HepG2 (cell line): ENCODE data around the gene FIBCD1. TPM values are rescaled to one million over a fixed set of nuclear protein-coding genes. Genes with fewer than 3 reads are reported as not detected.

ENCODE experiments used
- ATAC-seq: fragments of 200-7000 bp; cut with Tn5 transposase; 3 replicates; pipeline ENCODE4 v1.9.1; 2020; ENCODE audit warnings: mild to moderate bottlenecking, moderate library complexity
- BruUV-seq: library from RNA; stranded (reverse); fragments of 400-500 nt; replicated peaks from 2 replicates; lab custom pipeline; 2021; lab: Mats Ljungman, UMichigan
- CTCF ChIA-PET: fragments of 300-600 bp; formaldehyde crosslinking; extraction: SDS; loops from one replicate; lab custom pipeline; 2021; ENCODE audit warnings: low total read pairs, inconsistent platforms, low intra/inter-chr PET ratio; lab: Yijun Ruan, JAX
- POLR2A ChIA-PET: fragments of 350-600 bp; sonication (Branson Sonifier 250); formaldehyde crosslinking; loops from one replicate; lab custom pipeline; 2020; ENCODE audit warnings: antibody characterized with exemption, inconsistent platforms; lab: Yijun Ruan, JAX
- DNase-seq: peaks from one replicate; pipeline ENCODE4 v3.0.0-alpha.2; 2015; ENCODE audit warnings: low spot score
- FAIRE-seq: peaks from 3 replicates; lab custom pipeline; 2011; peaks lifted over from hg19 to GRCh38; lab: Jason Lieb, UNC
- H2AFZ ChIP-seq: one replicate; pipeline ENCODE4 v1.6.1; 2011; ENCODE audit warnings: low read length, inconsistent platforms
- H3K27ac ChIP-seq: fragments of 300-600 bp; 3 replicates; pipeline ENCODE4 v1.8.0; 2011; ENCODE audit warnings: mixed run types, mild to moderate bottlenecking, mixed read lengths, low read length, inconsistent platforms; ENCODE audit not compliant: insufficient read depth; ENCODE audit errors: extremely low read length
- H3K27me3 ChIP-seq, 2 experiments: fragments of 200-600 bp in 1 of 2; 2 replicates in 1 of 2; 3 replicates in 1 of 2; pipeline versions ENCODE4 v1.6.0 to v1.8.0; 2011; ENCODE audit warnings: low read length in 2 of 2, mild to moderate bottlenecking in 2 of 2, moderate library complexity in 2 of 2, inconsistent platforms in 1 of 2; ENCODE audit not compliant: insufficient read depth in 2 of 2, control insufficient read depth in 1 of 2
- H3K36me3 ChIP-seq, 2 experiments: fragments of 200-600 bp in 1 of 2; replicated peaks in 1 of 2; 2 replicates in 1 of 2; 3 replicates in 1 of 2; pipeline versions ENCODE4 v1.5.1 to v1.8.0; 2011; ENCODE audit warnings: low read length in 2 of 2, inconsistent platforms in 1 of 2; ENCODE audit not compliant: insufficient read depth in 2 of 2, control insufficient read depth in 1 of 2
- H3K4me1 ChIP-seq: 2 replicates; pipeline ENCODE4 v1.5.1; 2012; ENCODE audit warnings: low read length, inconsistent platforms; ENCODE audit not compliant: insufficient read depth
- H3K4me2 ChIP-seq: 2 replicates; pipeline ENCODE4 v1.6.0; 2011; ENCODE audit warnings: low read depth, low read length, inconsistent platforms
- H3K4me3 ChIP-seq, 3 experiments: fragments of 200-600 bp in 1 of 3; sonication (generic), shearing (Covaris generic) in 1 of 3; replicated peaks in 1 of 3; 2 replicates each; pipeline ENCODE4 v1.5.1; 2011 to 2016; ENCODE audit warnings: low read length in 3 of 3, inconsistent platforms in 2 of 3, low read depth in 2 of 3, mild to moderate bottlenecking in 2 of 3, control low read depth in 1 of 3, mixed read lengths in 1 of 3; ENCODE audit not compliant: insufficient read depth in 1 of 3
- H3K79me2 ChIP-seq: one replicate; pipeline ENCODE4 v1.6.1; 2011; ENCODE audit warnings: low read length, inconsistent platforms; ENCODE audit not compliant: insufficient read depth
- H3K9ac ChIP-seq: 2 replicates; pipeline ENCODE4 v1.6.0; 2011; ENCODE audit warnings: mild to moderate bottlenecking, low read depth, low read length, inconsistent platforms; ENCODE audit not compliant: insufficient read depth
- H3K9me3 ChIP-seq: 2 replicates; pipeline ENCODE4 v1.5.1; 2012; ENCODE audit warnings: mild to moderate bottlenecking, low read length
- H4K20me1 ChIP-seq: 2 replicates; pipeline ENCODE4 v1.6.0; 2011; ENCODE audit warnings: inconsistent platforms, mild to moderate bottlenecking, low read length, moderate library complexity; ENCODE audit not compliant: insufficient read depth
- CC2D1A ChIP-seq: sonication (generic); formaldehyde crosslinking; IDR thresholded peaks from 2 replicates; pipeline ENCODE4 v1.8.1; 2023; ENCODE audit warnings: mild to moderate bottlenecking, missing genetic modification reagents
- CERS6 ChIP-seq: sonication (generic); formaldehyde crosslinking; IDR thresholded peaks from 2 replicates; pipeline ENCODE4 v1.5.0; 2020; ENCODE audit warnings: missing genetic modification reagents
- HNRNPK ChIP-seq: fragments of 200-400 bp; formaldehyde crosslinking; IDR thresholded peaks from 2 replicates; pipeline ENCODE4 v1.6.1; 2018; ENCODE audit warnings: low read length, low read depth, moderate library complexity, mild to moderate bottlenecking; ENCODE audit not compliant: poor library complexity, severe bottlenecking
- ONECUT2 ChIP-seq: sonication (generic); formaldehyde crosslinking; IDR thresholded peaks from 2 replicates; pipeline ENCODE4 v1.4.0; 2020; ENCODE audit warnings: missing genetic modification reagents
- PRDM4 ChIP-seq: sonication (generic); formaldehyde crosslinking; IDR thresholded peaks from 2 replicates; pipeline ENCODE4 v1.9.0; 2021; ENCODE audit warnings: missing genetic modification reagents, borderline replicate concordance
- REST ChIP-seq, 2 experiments: IDR thresholded peaks; 2 replicates each; pipeline ENCODE4 v1.6.1; 2011 to 2012; ENCODE audit warnings: low read length in 2 of 2, borderline replicate concordance in 1 of 2, low read depth in 1 of 2, mild to moderate bottlenecking in 1 of 2, moderate library complexity in 1 of 2
- ZFYVE20 ChIP-seq: sonication (generic); formaldehyde crosslinking; IDR thresholded peaks from 2 replicates; pipeline ENCODE4 v1.8.0; 2023; ENCODE audit warnings: low read depth, mild to moderate bottlenecking, moderate library complexity, missing genetic modification reagents, borderline replicate concordance
- ZMYM4 ChIP-seq: sonication (generic); formaldehyde crosslinking; IDR thresholded peaks from 2 replicates; pipeline ENCODE4 v1.8.1; 2023; ENCODE audit warnings: mild to moderate bottlenecking, missing genetic modification reagents
- ZNF776 ChIP-seq: sonication (generic); formaldehyde crosslinking; IDR thresholded peaks from 2 replicates; pipeline ENCODE4 v1.4.0; 2020; ENCODE audit warnings: mild to moderate bottlenecking, missing genetic modification reagents
- ZSCAN12 ChIP-seq: sonication (generic); formaldehyde crosslinking; IDR thresholded peaks from 2 replicates; pipeline ENCODE4 v1.9.0; 2021; ENCODE audit warnings: mild to moderate bottlenecking, missing genetic modification reagents
- WGBS: methylation state at CpG from one replicate; pipeline ENCODE4 v1.1.6; 2017; ENCODE audit warnings: low lambda C conversion rate; 5-methylcytosine and 5-hydroxymethylcytosine counted together
- in situ Hi-C: cut with HindIII; loops from 2 replicates; pipeline ENCODE4 v1.10.0; 2017; ENCODE audit warnings: low pct_unique_long_range_greater_than_20kb; ENCODE audit not compliant: extremely low pct_ligation_motif_present
- intact Hi-C: fragments of 100-400 bp; cut with micrococcal nuclease; formaldehyde crosslinking; loops from one replicate; pipeline ENCODE4 v1.10.0; 2022; ENCODE audit not compliant: unreplicated experiment
- polyA plus RNA-seq, 8 experiments: library from polyadenylated mRNA; depleted of rRNA in 3 of 8; stranded (reverse) in 7 of 8; unstranded in 1 of 8; fragments of >200 nt; fragmentation: Illumina TruSeq in 4 of 8; extraction: Trizol in 4 of 8; gene quantifications; 2 replicates each; pipeline versions ENCODE4 v1.2.1 to v1.2.3, GENCODE V29; 2011 to 2016; ENCODE audit warnings: low read depth in 4 of 8, missing spikeins in 1 of 8, mixed read lengths in 1 of 8; ENCODE audit not compliant: insufficient read depth in 1 of 8
- total RNA-seq, 5 experiments: library from RNA; depleted of rRNA; stranded (reverse); fragments of >200 nt; fragmentation: Illumina TruSeq; extraction: Trizol; gene quantifications; 2 replicates each; pipeline ENCODE4 v1.2.3, GENCODE V29; 2016; ENCODE audit warnings: low read depth in 1 of 5

Gene FIBCD1
- total and polyA plus RNA-seq, 2 of the 13 experiments (the other 11 are each of a cell fraction or from before 2014, with no cell fraction given), result 0.55 to 0.89 TPM

DNA sequence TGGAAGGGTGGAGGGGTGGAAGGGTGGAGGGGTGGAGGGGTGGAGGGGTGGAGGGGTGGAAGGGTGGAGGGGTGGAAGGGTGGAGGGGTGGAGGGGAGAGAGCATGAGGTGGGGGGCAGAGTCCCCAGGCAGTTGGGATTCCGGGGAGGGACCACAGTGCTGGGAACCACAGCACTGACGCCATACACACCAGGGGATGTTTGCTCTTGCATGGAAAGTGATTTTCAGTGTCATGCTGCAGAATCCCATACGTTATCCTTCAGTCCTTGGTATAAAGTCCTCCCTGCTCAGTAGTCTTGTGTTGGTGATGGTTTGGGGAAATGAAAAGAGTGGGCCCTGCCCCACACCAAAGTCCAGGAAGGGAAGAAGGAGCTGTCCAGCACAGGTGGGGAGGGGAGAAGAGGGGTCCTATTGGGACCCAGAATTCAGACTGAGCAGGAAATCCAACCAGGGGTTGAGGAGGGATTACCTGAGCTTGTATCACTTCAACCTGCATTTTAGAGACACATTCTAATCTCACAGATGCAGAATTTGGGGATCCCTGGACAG lies 5.5 kb upstream of the FIBCD1 start:
- H3K4me2 ChIP-seq, result no peak overlapping the region
- POLR2A ChIA-PET, result no interaction called here
- H3K79me2 ChIP-seq, result no peaks in the 10 kb centered on the region
- WGBS, result 0% methylated on average over 1 of the region's 3 CpGs
- H3K27me3 ChIP-seq, result peaks cover 6 to 73% of the 10 kb centered on the region in 2 experiments; a peak in 4 of 5 replicates
- no peaks in the 10 kb centered on the region for H3K36me3 ChIP-seq
- FAIRE-seq (no peak), DNase-seq (no peak), ATAC-seq (no peak)
- no peak overlapping the region for H3K27ac ChIP-seq
- intact Hi-C loops, result no loop called here
- no peaks in the 10 kb centered on the region for H3K9me3 ChIP-seq
- in situ Hi-C loops, result loop anchor here (5.0 to 10.0 kb wide), 2 partner anchors 47 to 170 kb away; partner anchors contain the start of gene QRFP
- BruUV-seq, result no TSS peak
- TF ChIP-seq ZMYM4 (CRISPR knock-in tag) (no peak), ZSCAN12 (CRISPR knock-in tag) (no peak), ZNF776 (CRISPR knock-in tag) (no peak), HNRNPK (peak; percentile 22), REST (IDR thresholded peaks at IDR 0.05; ENCODE audit: borderline replicate concordance in 1 of 2, low read depth in 1 of 2, low read length in 2 of 2) (peak in 1 of 2 experiments; percentile 66; a peak in 3 of 4 replicates), ONECUT2 (CRISPR knock-in tag) (no peak), CERS6 (CRISPR knock-in tag) (no peak), PRDM4 (CRISPR knock-in tag) (no peak), CC2D1A (CRISPR knock-in tag) (no peak), ZFYVE20 (CRISPR knock-in tag) (no peak)
- H3K9ac ChIP-seq, result no peak overlapping the region
- H3K4me1 ChIP-seq, result peaks cover 13% of the 10 kb centered on the region
- H4K20me1 ChIP-seq, result peaks cover 13% of the 10 kb centered on the region; the same call in 1 of the 2 replicates
- CTCF ChIA-PET, result no interaction called here
- no peak overlapping the region for H2AFZ ChIP-seq
- no peak overlapping the region for H3K4me3 ChIP-seq
